ENCODE results near the gene TEDDM1.

Gene TEDDM1

GRCh38 chr1:182376936-182377574 is 23.4 kb downstream of the TEDDM1 start:
- no peaks in the 10 kb centered on the region for H3K4me1 ChIP-seq (ENCODE audit: insufficient read depth, low read length, poor library complexity, severe bottlenecking)
- H3K79me2 ChIP-seq (ENCODE audit: insufficient read depth, low read length), result peaks cover 6% of the 10 kb centered on the region; the same call in 1 of the 2 replicates
- TF ChIP-seq EZH2phosphoT487 (IDR thresholded peaks at IDR 0.05; ENCODE audit: borderline replicate concordance) (no peak), CTCF (conservative IDR thresholded peaks at IDR 0.05; ENCODE audit: low read length) (no peak)
- H3F3A ChIP-seq (ENCODE audit: low read depth), result no peaks in the 10 kb centered on the region
- peaks cover 6% of the 10 kb centered on the region for H4K20me1 ChIP-seq (ENCODE audit: insufficient read depth, low read length, poor library complexity, severe bottlenecking)
- H3K27me3 ChIP-seq (ENCODE audit: insufficient read depth, low read length, poor library complexity, severe bottlenecking), result no peaks in the 10 kb centered on the region
- peaks cover 2% of the 10 kb centered on the region; the same call in 1 of the 2 replicates for H3K36me3 ChIP-seq (ENCODE audit: insufficient read depth, low read length)
- H3K9ac ChIP-seq (ENCODE audit: low read depth, low read length, poor library complexity, severe bottlenecking), result no peak overlapping the region
- no peak overlapping the region for H3K4me3 ChIP-seq (ENCODE audit: low read length, poor library complexity, severe bottlenecking)
- no peaks in the 10 kb centered on the region for H3K9me2 ChIP-seq (replicated peaks; ENCODE audit: low read depth, low read length)
- no peaks in the 10 kb centered on the region for H3K9me3 ChIP-seq (ENCODE audit: insufficient read depth, low read depth, low read length)
- no peak overlapping the region for H3K4me2 ChIP-seq (ENCODE audit: low read depth, low read length, poor library complexity, severe bottlenecking)
- no peak overlapping the region for H2AFZ ChIP-seq (ENCODE audit: low read length)

- H3K4me3 ChIP-seq (ENCODE audit: low read length, poor library complexity, severe bottlenecking), result no peak overlapping the region
These were observed 26.2 kb downstream of the TEDDM1 start for GRCh38 chr1:182374101-182374834.

GRCh38 chr1:182370532-182370931 is 29.9 kb downstream of the TEDDM1 start:
- Histone ChIP-seq H3K4me1 (ENCODE audit: insufficient read depth, low read length, poor library complexity, severe bottlenecking) (no peaks in the 10 kb centered on the region), H3K79me2 (ENCODE audit: insufficient read depth, low read length) (no peaks in the 10 kb centered on the region)
- TF ChIP-seq EZH2phosphoT487 (IDR thresholded peaks at IDR 0.05; ENCODE audit: borderline replicate concordance), result no peak
- no peak for TF ChIP-seq CTCF (conservative IDR thresholded peaks at IDR 0.05; ENCODE audit: low read length)

More at GRCh38 chr1:182374101-182374834, 26.2 kb downstream of the TEDDM1 start:
- no peak overlapping the region for H3K9ac ChIP-seq (ENCODE audit: low read depth, low read length, poor library complexity, severe bottlenecking)
- no peaks in the 10 kb centered on the region for H3K36me3 ChIP-seq (ENCODE audit: insufficient read depth, low read length)
- no peaks in the 10 kb centered on the region for H4K20me1 ChIP-seq (ENCODE audit: insufficient read depth, low read length, poor library complexity, severe bottlenecking)
- no peak overlapping the region for H2AFZ ChIP-seq (ENCODE audit: low read length)
- no peak overlapping the region for H3K4me2 ChIP-seq (ENCODE audit: low read depth, low read length, poor library complexity, severe bottlenecking)
- H3K4me1 ChIP-seq (ENCODE audit: insufficient read depth, low read length, poor library complexity, severe bottlenecking), result no peaks in the 10 kb centered on the region
- H3F3A ChIP-seq (ENCODE audit: low read depth), result no peaks in the 10 kb centered on the region
- H3K9me2 ChIP-seq (replicated peaks; ENCODE audit: low read depth, low read length), result no peaks in the 10 kb centered on the region
- H3K9me3 ChIP-seq (ENCODE audit: insufficient read depth, low read depth, low read length), result no peaks in the 10 kb centered on the region
- no peaks in the 10 kb centered on the region for H3K79me2 ChIP-seq (ENCODE audit: insufficient read depth, low read length)
- no peaks in the 10 kb centered on the region for H3K27me3 ChIP-seq (ENCODE audit: insufficient read depth, low read length, poor library complexity, severe bottlenecking)
- TF ChIP-seq CTCF (conservative IDR thresholded peaks at IDR 0.05; ENCODE audit: low read length) (no peak), EZH2phosphoT487 (IDR thresholded peaks at IDR 0.05; ENCODE audit: borderline replicate concordance) (no peak)

More at GRCh38 chr1:182370532-182370931, 29.9 kb downstream of the TEDDM1 start:
- Histone ChIP-seq H3F3A (ENCODE audit: low read depth) (no peaks in the 10 kb centered on the region), H2AFZ (ENCODE audit: low read length) (no peak overlapping the region), H4K20me1 (ENCODE audit: insufficient read depth, low read length, poor library complexity, severe bottlenecking) (no peaks in the 10 kb centered on the region), H3K9me2 (replicated peaks; ENCODE audit: low read depth, low read length) (no peaks in the 10 kb centered on the region), H3K9ac (ENCODE audit: low read depth, low read length, poor library complexity, severe bottlenecking) (no peak overlapping the region), H3K27me3 (ENCODE audit: insufficient read depth, low read length, poor library complexity, severe bottlenecking) (no peaks in the 10 kb centered on the region), H3K36me3 (ENCODE audit: insufficient read depth, low read length) (no peaks in the 10 kb centered on the region), H3K4me2 (ENCODE audit: low read depth, low read length, poor library complexity, severe bottlenecking) (no peak overlapping the region), H3K4me3 (ENCODE audit: low read length, poor library complexity, severe bottlenecking) (no peak overlapping the region), H3K9me3 (ENCODE audit: insufficient read depth, low read depth, low read length) (no peaks in the 10 kb centered on the region)
